HCT116 (cell line): Measurements from ENCODE around the gene NLRP12. TPM values are rescaled to one million over a fixed set of nuclear protein-coding genes. Genes with fewer than 3 reads are reported as not detected.
"Not testable (repeated sequence)": the region's sequence is repeated elsewhere in the genome, so short reads cannot be mapped to it uniquely, and the experiment has no call there.

Source experiments
- ATAC-seq: fragments of 200-7000 bp; cut with Tn5 transposase; 2 replicates; pipeline ENCODE4 v1.9.1; 2020; ENCODE audit warnings: mild to moderate bottlenecking, moderate library complexity
- BruUV-seq: library from RNA; stranded (reverse); fragments of 400-500 nt; replicated peaks from 2 replicates; lab custom pipeline; 2021; lab: Mats Ljungman, UMichigan
- CTCF ChIA-PET: fragments of 300-600 bp; sonication (Branson Sonifier 250); formaldehyde crosslinking; loops from one replicate; lab custom pipeline; 2021; ENCODE audit warnings: antibody characterized with exemption; lab: Charles Lee
- POLR2A ChIA-PET: fragments of 300-600, 350-600 bp; sonication (Branson Sonifier 250); formaldehyde crosslinking; loops from one replicate; lab custom pipeline; 2021; ENCODE audit warnings: antibody characterized with exemption; lab: Charles Lee
- RAD21 ChIA-PET, 2 experiments: fragments of 300-600 bp; sonication (Branson Sonifier 250); formaldehyde crosslinking; loops; one replicate each; lab custom pipeline; 2023; ENCODE audit warnings: low total read pairs in 2 of 2; ENCODE audit not compliant: uncharacterized antibody in 2 of 2, unreplicated experiment in 2 of 2, low non-redundant PET in 1 of 2; lab: Charles Lee
- DNase-seq: peaks from one replicate; pipeline ENCODE4 v3.0.0-alpha.2; 2010; ENCODE audit warnings: low read depth, low spot score
- H2AFZ ChIP-seq: fragments of 200-600 bp; shearing (Covaris generic), sonication (generic); 2 replicates; pipeline ENCODE4 v1.6.1; 2017; ENCODE audit warnings: low read depth, mixed run types, mixed read lengths, antibody characterized with exemption, low read length; ENCODE audit not compliant: poor library complexity, severe bottlenecking
- H3K27ac ChIP-seq: 2 replicates; pipeline ENCODE4 v1.5.1; 2012; ENCODE audit warnings: low read depth, low read length
- H3K27me3 ChIP-seq: fragments of 200-600 bp; sonication (generic); 2 replicates; pipeline ENCODE4 v1.6.1; 2016; ENCODE audit warnings: mixed run types, low read length, mixed read lengths; ENCODE audit not compliant: insufficient read depth
- H3K36me3 ChIP-seq, 2 experiments: fragments of 200-500 bp in 1 of 2; fragments of 200-600 bp in 1 of 2; sonication (Bioruptor generic) in 1 of 2; sonication (generic) in 1 of 2; 2 replicates each; pipeline versions ENCODE4 v1.5.1 to v1.6.1; 2014 to 2016; ENCODE audit warnings: low read length in 2 of 2, inconsistent platforms in 1 of 2, mixed read lengths in 1 of 2, mixed run types in 1 of 2; ENCODE audit not compliant: insufficient read depth in 2 of 2, control insufficient read depth in 1 of 2
- H3K4me1 ChIP-seq, 2 experiments: fragments of 200-600 bp in 1 of 2; sonication (generic) in 1 of 2; 2 replicates each; pipeline versions ENCODE4 v1.5.1 to v1.6.1; 2012 to 2017; ENCODE audit warnings: low read length in 2 of 2, inconsistent platforms in 1 of 2, mild to moderate bottlenecking in 1 of 2, mixed read lengths in 1 of 2, mixed run types in 1 of 2, moderate library complexity in 1 of 2; ENCODE audit not compliant: insufficient read depth in 2 of 2, control insufficient read depth in 1 of 2
- H3K4me2 ChIP-seq: fragments of 200-600 bp; sonication (generic); 2 replicates; pipeline ENCODE4 v1.6.1; 2017; ENCODE audit warnings: mixed run types, low read length, mixed read lengths
- H3K4me3 ChIP-seq, 2 experiments: fragments of 200-600 bp in 1 of 2; sonication (generic) in 1 of 2; replicated peaks in 1 of 2; 2 replicates each; pipeline ENCODE4 v1.5.1; 2011 to 2016; ENCODE audit warnings: low read length in 2 of 2, control low read depth in 1 of 2, low read depth in 1 of 2, mild to moderate bottlenecking in 1 of 2, mixed read lengths in 1 of 2, mixed run types in 1 of 2
- H3K79me2 ChIP-seq: fragments of 200-600 bp; sonication (generic); 2 replicates; pipeline ENCODE4 v1.6.1; 2017; ENCODE audit warnings: mild to moderate bottlenecking, mixed run types, low read length, moderate library complexity, mixed read lengths; ENCODE audit not compliant: insufficient read depth
- H3K9ac ChIP-seq: fragments of 200-600 bp; sonication (generic); 2 replicates; pipeline ENCODE4 v1.6.1; 2016; ENCODE audit warnings: low read length, mixed read lengths
- H3K9me2 ChIP-seq: fragments of 200-600 bp; sonication (generic), shearing (Covaris generic); 2 replicates; pipeline ENCODE4 v1.6.1; 2017; ENCODE audit warnings: mixed run types, mild to moderate bottlenecking, moderate library complexity; ENCODE audit not compliant: insufficient read depth
- H3K9me3 ChIP-seq, 2 experiments: fragments of 200-500 bp in 1 of 2; fragments of 200-600 bp in 1 of 2; sonication (Bioruptor generic) in 1 of 2; sonication (generic) in 1 of 2; 2 replicates each; pipeline ENCODE4 v1.6.1; 2014 to 2017; ENCODE audit warnings: low read length in 2 of 2, mixed read lengths in 2 of 2, inconsistent platforms in 1 of 2, low read depth in 1 of 2, mild to moderate bottlenecking in 1 of 2, mixed run types in 1 of 2, moderate library complexity in 1 of 2; ENCODE audit not compliant: control insufficient read depth in 1 of 2, insufficient read depth in 1 of 2
- H4K20me1 ChIP-seq: fragments of 200-600 bp; sonication (generic), shearing (Covaris generic); 2 replicates; pipeline ENCODE4 v1.6.1; 2017; ENCODE audit warnings: mixed run types, mild to moderate bottlenecking, moderate library complexity; ENCODE audit not compliant: insufficient read depth
- ATF3 ChIP-seq: IDR thresholded peaks from 2 replicates; pipeline ENCODE4 v1.6.1; 2012
- EGR1 ChIP-seq: IDR thresholded peaks from 2 replicates; pipeline ENCODE4 v1.6.1; 2012; ENCODE audit warnings: low read depth
- EZH2 ChIP-seq: fragments of 200-600 bp; sonication (generic); IDR thresholded peaks from 2 replicates; pipeline ENCODE4 v1.6.1; 2017; ENCODE audit warnings: antibody characterized with exemption, mixed run types
- EZH2phosphoT487 ChIP-seq: fragments of 200-600 bp; IDR thresholded peaks from 2 replicates; pipeline ENCODE4 v1.6.1; 2018; ENCODE audit warnings: antibody characterized with exemption, borderline replicate concordance
- FOSL1 ChIP-seq: IDR thresholded peaks from 2 replicates; pipeline ENCODE4 v1.6.1; 2012; ENCODE audit warnings: low read depth
- MAX ChIP-seq: IDR thresholded peaks from 2 replicates; pipeline ENCODE4 v1.6.1; 2012
- POLR2A ChIP-seq: IDR thresholded peaks from 2 replicates; pipeline ENCODE4 v1.7.0; 2011; ENCODE audit warnings: borderline replicate concordance; ENCODE audit not compliant: insufficient read depth, insufficient read length; ENCODE audit errors: extremely low read depth
- POLR2AphosphoS5 ChIP-seq: IDR thresholded peaks from 2 replicates; pipeline ENCODE4 v1.6.1; 2011; ENCODE audit warnings: mild to moderate bottlenecking, low read depth, low read length, moderate library complexity
- RAD21 ChIP-seq: IDR thresholded peaks from 2 replicates; pipeline ENCODE4 v1.6.1; 2012; ENCODE audit warnings: low read depth, mild to moderate bottlenecking
- SIN3A ChIP-seq: IDR thresholded peaks from 2 replicates; pipeline ENCODE4 v1.6.1; 2012; ENCODE audit warnings: low read depth
- SRF ChIP-seq: IDR thresholded peaks from 2 replicates; pipeline ENCODE4 v1.6.1; 2012; ENCODE audit warnings: low read depth
- ZNF274 ChIP-seq: fragments of 200-500 bp; sonication (Bioruptor generic); IDR thresholded peaks from 2 replicates; pipeline ENCODE4 v1.6.1; 2014; ENCODE audit warnings: mild to moderate bottlenecking, low read depth, low read length, inconsistent platforms
- intact Hi-C: fragments of 100-400 bp; cut with micrococcal nuclease; formaldehyde crosslinking; loops from 2 replicates; pipeline ENCODE4 v1.10.0; 2022
- total RNA-seq: library from RNA; stranded (reverse); gene quantifications from one replicate; pipeline ENCODE4 v1.2.1, GENCODE V29; 2021; ENCODE audit not compliant: unreplicated experiment
- TF ChIP-seq, protein P1 (sequence below), 3 experiments: fragments of 200-600 bp in 1 of 3; sonication (generic) in 1 of 3; IDR thresholded peaks in 2 of 3; conservative IDR thresholded peaks in 1 of 3; 2 replicates each; pipeline ENCODE4 v1.5.1; 2012 to 2017; ENCODE audit warnings: low read depth in 2 of 3, low read length in 2 of 3, antibody characterized with exemption in 1 of 3, borderline replicate concordance in 1 of 3, control low read depth in 1 of 3, mild to moderate bottlenecking in 1 of 3, mixed read lengths in 1 of 3, mixed run types in 1 of 3, moderate library complexity in 1 of 3; ENCODE audit not compliant: insufficient read depth in 1 of 3

The NLRP12 gene
- total RNA-seq, 1 experiment from 2014 or later, result 0.25 TPM

GRCh38 chr19:53775524-53775923 lies 48.6 kb downstream of the NLRP12 start (continued):
- TF ChIP-seq, protein P1, sequence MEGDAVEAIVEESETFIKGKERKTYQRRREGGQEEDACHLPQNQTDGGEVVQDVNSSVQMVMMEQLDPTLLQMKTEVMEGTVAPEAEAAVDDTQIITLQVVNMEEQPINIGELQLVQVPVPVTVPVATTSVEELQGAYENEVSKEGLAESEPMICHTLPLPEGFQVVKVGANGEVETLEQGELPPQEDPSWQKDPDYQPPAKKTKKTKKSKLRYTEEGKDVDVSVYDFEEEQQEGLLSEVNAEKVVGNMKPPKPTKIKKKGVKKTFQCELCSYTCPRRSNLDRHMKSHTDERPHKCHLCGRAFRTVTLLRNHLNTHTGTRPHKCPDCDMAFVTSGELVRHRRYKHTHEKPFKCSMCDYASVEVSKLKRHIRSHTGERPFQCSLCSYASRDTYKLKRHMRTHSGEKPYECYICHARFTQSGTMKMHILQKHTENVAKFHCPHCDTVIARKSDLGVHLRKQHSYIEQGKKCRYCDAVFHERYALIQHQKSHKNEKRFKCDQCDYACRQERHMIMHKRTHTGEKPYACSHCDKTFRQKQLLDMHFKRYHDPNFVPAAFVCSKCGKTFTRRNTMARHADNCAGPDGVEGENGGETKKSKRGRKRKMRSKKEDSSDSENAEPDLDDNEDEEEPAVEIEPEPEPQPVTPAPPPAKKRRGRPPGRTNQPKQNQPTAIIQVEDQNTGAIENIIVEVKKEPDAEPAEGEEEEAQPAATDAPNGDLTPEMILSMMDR (IDR thresholded peaks at IDR 0.05 in 2 of 3, conservative IDR thresholded peaks at IDR 0.05 in 1 of 3; ENCODE audit: borderline replicate concordance in 1 of 3, insufficient read depth in 1 of 3, low read depth in 2 of 3, low read length in 2 of 3), result no peak
- TF ChIP-seq ATF3, result no peak
- no peak for TF ChIP-seq SIN3A

DNA sequence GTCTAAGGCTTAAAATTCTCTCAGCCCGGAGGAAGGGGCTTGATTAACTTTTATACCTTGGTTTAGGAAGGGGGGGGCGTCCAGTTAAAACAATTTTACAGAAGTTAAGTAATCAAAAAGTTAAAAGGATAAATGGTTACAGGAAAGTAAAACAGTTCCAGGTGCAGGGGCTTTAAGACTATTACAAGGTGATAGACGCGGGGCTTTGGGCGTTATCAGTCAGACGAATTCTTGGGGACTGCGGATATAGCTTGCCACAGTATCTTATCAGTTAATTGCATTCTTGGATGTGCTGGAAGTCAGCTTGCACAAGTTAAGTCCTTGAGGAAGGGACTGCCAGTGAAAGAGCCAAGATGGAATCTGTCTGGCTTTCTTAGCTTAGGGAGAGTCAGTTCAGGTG lies 49.6 kb downstream of the NLRP12 start:
- intact Hi-C loops, H3K79me2 ChIP-seq, POLR2A ChIA-PET, DNase-seq, H3K27me3 ChIP-seq, H4K20me1 ChIP-seq, ATAC-seq, RAD21 ChIA-PET, H3K27ac ChIP-seq, H3K4me3 ChIP-seq, H3K36me3 ChIP-seq, H2AFZ ChIP-seq, H3K9me2 ChIP-seq, H3K4me2 ChIP-seq, H3K4me1 ChIP-seq, H3K9me3 ChIP-seq, H3K9ac ChIP-seq, BruUV-seq: not testable (repeated sequence)
- CTCF ChIA-PET, result interaction anchor here (2.5 kb wide), 1 partner anchor 19 kb away, joined by 9 read pairs; no protein-coding TSS in a partner anchor

GRCh38 chr19:53773999-53774398 lies 50.1 kb downstream of the NLRP12 start:
- Histone ChIP-seq H2AFZ (no peak overlapping the region), H3K9me2 (no peaks in the 10 kb centered on the region), H3K4me2 (no peak overlapping the region), H3K79me2 (no peaks in the 10 kb centered on the region), H3K4me1 (no peaks in the 10 kb centered on the region), H3K4me3 (no peak overlapping the region), H3K27me3 (no peaks in the 10 kb centered on the region), H3K36me3 (no peaks in the 10 kb centered on the region), H3K27ac (no peak overlapping the region), H3K9me3 (no peaks in the 10 kb centered on the region), H3K9ac (no peak overlapping the region), H4K20me1 (no peaks in the 10 kb centered on the region)
- RAD21 ChIA-PET, result no interaction called here
- no TSS peak for BruUV-seq
- DNase-seq, result no peak
- ATAC-seq, result no peak
- TF ChIP-seq EZH2, result no peak
- no peak for TF ChIP-seq RAD21
- TF ChIP-seq POLR2A, result no peak
- TF ChIP-seq, protein P1 (IDR thresholded peaks at IDR 0.05 in 2 of 3, conservative IDR thresholded peaks at IDR 0.05 in 1 of 3; ENCODE audit: borderline replicate concordance in 1 of 3, insufficient read depth in 1 of 3, low read depth in 2 of 3, low read length in 2 of 3), result no peak
- TF ChIP-seq MAX, result no peak
- TF ChIP-seq EZH2phosphoT487, result no peak
- TF ChIP-seq ZNF274, result no peak
- TF ChIP-seq SRF, result no peak
- no peak for TF ChIP-seq POLR2AphosphoS5
- no peak for TF ChIP-seq FOSL1
- TF ChIP-seq EGR1, result no peak
- POLR2A ChIA-PET, result no interaction called here
- CTCF ChIA-PET, result no interaction called here
- intact Hi-C loops, result loop anchor here (1.0 kb wide), 1 partner anchor 19 kb away; no protein-coding TSS in a partner anchor
